Umbilical cord (tissue), 2 donors: ENCODE results near the gene RIC1. TPM values are rescaled to one million over a fixed set of nuclear protein-coding genes. Genes with fewer than 3 reads are reported as not detected.

Experiments used
- DNase-seq: peaks from one replicate; pipeline ENCODE4 v3.0.0-alpha.2; 2015; ENCODE audit warnings: low spot score
- total RNA-seq: library from RNA; depleted of rRNA; stranded (reverse); fragments of >200 nt; gene quantifications from one replicate; pipeline ENCODE4 v1.2.3, GENCODE V29; 2014; ENCODE audit warnings: low replicate concordance; ENCODE audit not compliant: insufficient read depth

Gene RIC1
- total RNA-seq, 1 donor from 2014 or later, result 45.5 TPM

- DNase-seq, result no peak
Measured at GRCh38 chr9:5825223-5825622, 196.3 kb downstream of the RIC1 start.

Other genes starting within 250 kb of the RIC1 start
- 9.9 TPM for gene PLGRKT, start 191.2 kb upstream of the RIC1 start, total RNA-seq
- 4.6 TPM for gene CD274, start 178.6 kb upstream of the RIC1 start, total RNA-seq
- gene PDCD1LG2, start 118.6 kb upstream of the RIC1 start, total RNA-seq, result 12.8 TPM
- 12.0 TPM for gene ERMP1, start 204.0 kb downstream of the RIC1 start, total RNA-seq